Endothelial cell of umbilical vein (primary cell): ENCODE measurements around the gene CLSTN2. TPM values are rescaled to one million over a fixed set of nuclear protein-coding genes. Genes with fewer than 3 reads are reported as not detected.

ENCODE experiments used
- BruUV-seq: library from RNA; stranded (reverse); fragments of 400-500 nt; replicated peaks from 2 replicates; lab custom pipeline; 2021; lab: Mats Ljungman, UMichigan
- CTCF ChIA-PET: fragments of 300-600, 350-600 bp; sonication (Branson Sonifier 250); formaldehyde crosslinking; loops from one replicate; lab custom pipeline; 2021; ENCODE audit warnings: antibody characterized with exemption, inconsistent platforms; lab: Charles Lee
- POLR2A ChIA-PET: fragments of 300-600, 350-600 bp; sonication (Branson Sonifier 250); formaldehyde crosslinking; loops from one replicate; lab custom pipeline; 2021; ENCODE audit warnings: antibody characterized with exemption, inconsistent platforms; lab: Charles Lee
- DNase-seq: peaks from one replicate; pipeline ENCODE4 v3.0.0-alpha.2; 2011; ENCODE audit warnings: low read depth, low spot score
- FAIRE-seq: peaks from 2 replicates; lab custom pipeline; 2011; peaks lifted over from hg19 to GRCh38; lab: Jason Lieb, UNC
- H2AFZ ChIP-seq: 2 replicates; pipeline ENCODE4 v1.6.0; 2012; ENCODE audit warnings: low read depth, low read length, control low read depth, inconsistent platforms
- H3K27ac ChIP-seq: 2 replicates; pipeline ENCODE4 v1.5.1; 2011; ENCODE audit warnings: low read depth, mild to moderate bottlenecking, control low read depth, low read length, moderate library complexity; ENCODE audit not compliant: insufficient read depth
- H3K27me3 ChIP-seq, 2 experiments: 2 replicates each; pipeline versions ENCODE4 v1.6.0 to v1.6.1; 2011; ENCODE audit warnings: low read length in 2 of 2, mixed read lengths in 1 of 2; ENCODE audit not compliant: control insufficient read depth in 2 of 2, insufficient read depth in 2 of 2
- H3K36me3 ChIP-seq, 2 experiments: 2 replicates in 1 of 2; 3 replicates in 1 of 2; pipeline ENCODE4 v1.5.1; 2011; ENCODE audit warnings: low read length in 2 of 2, mild to moderate bottlenecking in 1 of 2, moderate library complexity in 1 of 2; ENCODE audit not compliant: control insufficient read depth in 2 of 2, insufficient read depth in 2 of 2; ENCODE audit errors: extremely low read depth in 1 of 2
- H3K4me1 ChIP-seq: 3 replicates; pipeline ENCODE4 v1.5.1; 2011; ENCODE audit warnings: mild to moderate bottlenecking, low read length; ENCODE audit not compliant: control insufficient read depth, insufficient read depth; ENCODE audit errors: extremely low read depth
- H3K4me2 ChIP-seq: 2 replicates; pipeline ENCODE4 v1.6.1; 2011; ENCODE audit warnings: low read length, control low read depth, mixed read lengths; ENCODE audit not compliant: insufficient read depth
- H3K4me3 ChIP-seq, 3 experiments: fragments of 200-600 bp in 1 of 3; sonication (generic), shearing (Covaris generic) in 1 of 3; replicated peaks in 1 of 3; 2 replicates each; pipeline ENCODE4 v1.5.1; 2011 to 2016; ENCODE audit warnings: control low read depth in 3 of 3, low read length in 3 of 3, mild to moderate bottlenecking in 2 of 3, inconsistent platforms in 1 of 3, low read depth in 1 of 3, moderate library complexity in 1 of 3; ENCODE audit not compliant: insufficient read depth in 1 of 3
- H3K79me2 ChIP-seq: 2 replicates; pipeline ENCODE4 v1.6.0; 2012; ENCODE audit warnings: low read length, inconsistent platforms; ENCODE audit not compliant: control insufficient read depth, insufficient read depth
- H3K9ac ChIP-seq: replicated peaks from 2 replicates; pipeline ENCODE3; 2011; ENCODE audit warnings: low read length, control low read depth; ENCODE audit not compliant: insufficient read depth; ENCODE audit errors: extremely low read depth
- H3K9me1 ChIP-seq: replicated peaks from 3 replicates; pipeline ENCODE4 v1.6.0; 2011; ENCODE audit warnings: mild to moderate bottlenecking, low read length; ENCODE audit not compliant: control insufficient read depth, insufficient read depth; ENCODE audit errors: extremely low read depth
- H3K9me3 ChIP-seq: replicated peaks from 2 replicates; pipeline ENCODE4 v1.5.1; 2012; ENCODE audit warnings: low read length, inconsistent platforms; ENCODE audit not compliant: control insufficient read depth, insufficient read depth
- H4K20me1 ChIP-seq: replicated peaks from 2 replicates; pipeline ENCODE3; 2011; ENCODE audit warnings: mild to moderate bottlenecking, low read length; ENCODE audit not compliant: control insufficient read depth, insufficient read depth; ENCODE audit errors: extremely low read depth
- EZH2 ChIP-seq: IDR thresholded peaks from 2 replicates; pipeline ENCODE4 v1.6.1; 2012; ENCODE audit warnings: borderline replicate concordance, low read depth, mild to moderate bottlenecking, moderate library complexity, low read length, inconsistent platforms; ENCODE audit not compliant: severe bottlenecking
- FOS ChIP-seq: IDR thresholded peaks from 2 replicates; pipeline ENCODE4 v1.6.1; 2011; ENCODE audit warnings: mild to moderate bottlenecking, low read length, moderate library complexity, borderline replicate concordance; ENCODE audit not compliant: insufficient read depth
- GATA2 ChIP-seq: IDR thresholded peaks from 2 replicates; pipeline ENCODE4 v1.7.0; 2011; ENCODE audit warnings: low read depth, mild to moderate bottlenecking, moderate library complexity, mixed read lengths, low read length; ENCODE audit not compliant: insufficient read length, insufficient read depth
- JUN ChIP-seq: IDR thresholded peaks from 2 replicates; pipeline ENCODE4 v1.6.1; 2011; ENCODE audit warnings: borderline replicate concordance, low read depth; ENCODE audit not compliant: insufficient read length, insufficient read depth
- MYC ChIP-seq: IDR thresholded peaks from one replicate; pipeline ENCODE4 v1.6.1; 2011; ENCODE audit warnings: mild to moderate bottlenecking, low read depth, low read length
- POLR2A ChIP-seq: IDR thresholded peaks from 2 replicates; pipeline ENCODE4 v1.6.1; 2012; ENCODE audit warnings: low read depth, mild to moderate bottlenecking, control low read depth, low read length
- POLR2AphosphoS5 ChIP-seq: IDR thresholded peaks from 2 replicates; pipeline ENCODE4 v1.6.1; 2012; ENCODE audit warnings: low read depth, mild to moderate bottlenecking, control low read depth, low read length, moderate library complexity; ENCODE audit not compliant: insufficient read depth
- dilution Hi-C: fragments of 300-500 bp; cut with MboI; formaldehyde crosslinking; loops from one replicate; pipeline ENCODE4 v1.15.0; 2019; ENCODE audit warnings: low sequenced_read_pairs; ENCODE audit not compliant: extremely low pct_ligation_motif_present
- intact Hi-C: fragments of 100-400 bp; cut with micrococcal nuclease; formaldehyde crosslinking; loops from one replicate; pipeline ENCODE4 v1.10.0; 2022
- polyA plus RNA-seq, 4 experiments: library from polyadenylated mRNA; depleted of rRNA in 3 of 4; stranded (reverse) in 3 of 4; unstranded in 1 of 4; fragments of >200 nt; gene quantifications; 2 replicates each; pipeline versions ENCODE4 v1.2.1 to v1.2.3, GENCODE V29; 2011 to 2012; ENCODE audit warnings: missing spikeins in 1 of 4
- total RNA-seq: library from RNA; stranded (reverse); gene quantifications from 2 replicates; pipeline ENCODE4 v1.2.3, GENCODE V29; 2021
- TF ChIP-seq, protein P1 (sequence below): IDR thresholded peaks from 2 replicates; pipeline ENCODE4 v1.6.1; 2011; ENCODE audit not compliant: insufficient read depth, insufficient read length

Gene CLSTN2
- total and polyA plus RNA-seq, 2 donors (not counting 3 experiments of a cell fraction or from before 2014, with no cell fraction given): 0.26 to 0.38 TPM

DNA sequence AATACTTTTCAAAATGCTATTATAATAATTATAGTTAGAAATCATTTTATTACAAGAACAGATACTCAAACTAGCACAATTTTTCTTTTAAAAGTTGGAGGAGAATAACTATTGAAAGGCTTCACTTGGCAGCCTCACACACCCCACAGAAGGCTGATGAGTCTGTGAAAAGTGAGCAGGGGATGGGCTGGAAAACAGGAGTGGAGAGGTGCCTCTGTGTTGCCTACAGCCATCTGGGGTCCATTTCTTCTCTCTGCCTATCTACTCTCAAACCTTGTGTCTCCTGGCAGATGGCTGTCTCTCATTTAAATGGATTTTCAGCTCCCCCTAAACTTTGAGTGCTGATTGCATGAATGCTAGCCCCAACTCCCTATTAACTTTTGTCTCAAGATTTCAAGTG is 230.8 kb downstream of the CLSTN2 start:
- DNase-seq (no peak), FAIRE-seq (no peak)
- Histone ChIP-seq H2AFZ (no peak overlapping the region), H3K4me3 (no peak overlapping the region), H3K9ac (no peak overlapping the region), H3K4me1 (no peaks in the 10 kb centered on the region), H3K4me2 (no peak overlapping the region), H3K79me2 (no peaks in the 10 kb centered on the region), H3K27ac (no peak overlapping the region), H3K36me3 (no peaks in the 10 kb centered on the region), H4K20me1 (no peaks in the 10 kb centered on the region), H3K9me3 (no peaks in the 10 kb centered on the region), H3K27me3 (no peaks in the 10 kb centered on the region), H3K9me1 (no peaks in the 10 kb centered on the region)
- POLR2A ChIA-PET: no interaction called here
- dilution Hi-C loops: no loop called here
- TF ChIP-seq JUN (no peak), POLR2A (no peak), GATA2 (no peak), MYC (no peak), FOS (no peak), EZH2 (no peak), POLR2AphosphoS5 (no peak)
- TF ChIP-seq, protein P1, sequence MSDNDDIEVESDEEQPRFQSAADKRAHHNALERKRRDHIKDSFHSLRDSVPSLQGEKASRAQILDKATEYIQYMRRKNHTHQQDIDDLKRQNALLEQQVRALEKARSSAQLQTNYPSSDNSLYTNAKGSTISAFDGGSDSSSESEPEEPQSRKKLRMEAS: no peak
- intact Hi-C loops: no loop called here
- CTCF ChIA-PET: no interaction called here
- no TSS peak for BruUV-seq

DNA sequence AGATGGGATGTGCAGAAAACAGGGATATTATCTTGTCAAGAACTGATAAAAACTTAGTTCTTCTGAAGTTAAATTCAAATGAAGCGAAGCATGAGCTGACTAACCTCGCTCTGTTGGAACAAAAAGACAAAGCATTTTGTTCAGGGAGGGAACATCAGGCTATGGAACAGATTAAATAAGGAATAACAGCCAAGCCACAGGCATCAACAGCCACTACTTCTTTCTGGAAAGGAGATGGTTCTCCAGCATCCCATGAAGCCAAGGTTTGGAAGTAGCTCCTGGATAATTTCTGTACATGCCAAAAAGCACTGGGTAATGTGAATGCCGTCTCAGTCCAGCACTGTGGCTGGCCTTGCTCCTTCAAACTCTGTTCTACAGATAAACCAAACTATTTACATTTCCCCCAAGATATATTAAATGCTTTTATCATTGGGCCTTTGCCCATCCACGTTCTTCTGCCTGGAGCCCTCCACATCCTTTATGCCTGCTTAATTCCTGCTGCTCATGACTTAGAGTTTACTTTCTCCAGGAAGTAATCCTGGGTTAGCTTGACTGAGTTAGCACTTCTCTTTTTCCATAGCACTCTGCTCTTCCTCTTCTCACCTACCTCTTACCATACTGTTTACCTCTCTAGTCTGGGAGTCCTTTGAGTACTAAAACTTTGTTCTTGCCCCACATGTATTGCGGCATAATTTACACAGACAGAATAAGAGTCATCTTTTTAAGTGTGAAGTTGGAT is 232.0 kb downstream of the CLSTN2 start:
- Histone ChIP-seq H3K36me3 (no peaks in the 10 kb centered on the region), H3K9me1 (no peaks in the 10 kb centered on the region), H3K9me3 (no peaks in the 10 kb centered on the region), H3K27ac (no peak overlapping the region), H3K4me2 (no peak overlapping the region), H3K27me3 (no peaks in the 10 kb centered on the region), H2AFZ (no peak overlapping the region), H3K9ac (no peak overlapping the region), H4K20me1 (no peaks in the 10 kb centered on the region), H3K4me1 (no peaks in the 10 kb centered on the region), H3K79me2 (no peaks in the 10 kb centered on the region), H3K4me3 (no peak overlapping the region)
- DNase-seq (no peak), FAIRE-seq (no peak)
- BruUV-seq: no TSS peak
- dilution Hi-C loops (no loop called here), intact Hi-C loops (no loop called here)
- TF ChIP-seq FOS: no peak
- TF ChIP-seq JUN: no peak
- no peak for TF ChIP-seq GATA2
- no peak for TF ChIP-seq EZH2
- TF ChIP-seq POLR2A: no peak
- POLR2A ChIA-PET: no interaction called here
- CTCF ChIA-PET: no interaction called here
